ENCODE results near the gene MAPK8IP2.

The MAPK8IP2 gene

DNA sequence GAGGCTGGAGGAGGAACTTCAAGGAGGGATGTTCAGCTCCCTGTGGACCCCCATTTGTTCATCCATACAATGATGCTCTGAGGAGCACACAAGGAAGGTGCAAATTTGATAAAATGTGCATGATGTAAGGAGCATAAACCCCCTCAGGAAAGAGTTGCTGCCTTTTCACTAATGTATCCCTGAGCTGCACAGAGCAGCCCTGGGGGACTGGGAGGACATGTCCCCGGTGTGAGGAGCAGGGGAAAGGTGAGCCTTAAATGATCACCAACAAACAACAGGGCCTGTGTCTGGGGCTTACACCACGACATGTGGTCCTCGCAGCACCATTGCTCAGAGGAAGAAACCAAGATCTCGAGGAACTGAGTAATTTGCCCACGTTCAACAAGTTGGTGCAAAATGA is 3.5 kb upstream of the MAPK8IP2 start:
- Histone ChIP-seq H3K4me3 (ENCODE audit: low read depth, low read length) (no peak overlapping the region), H3K9ac (no peak overlapping the region), H3K4me2 (ENCODE audit: low read length) (no peak overlapping the region), H3K4me1 (no peaks in the 10 kb centered on the region), H2AFZ (no peak overlapping the region), H3K27me3 (ENCODE audit: control insufficient read depth, insufficient read depth, low read length) (no peaks in the 10 kb centered on the region), H3K27ac (no peak overlapping the region), H3K79me2 (no peaks in the 10 kb centered on the region), H3K36me3 (ENCODE audit: control insufficient read depth, insufficient read depth, low read length) (no peaks in the 10 kb centered on the region), H3K9me3 (ENCODE audit: control insufficient read depth, low read length) (no peaks in the 10 kb centered on the region)
- TF ChIP-seq, protein P1, sequence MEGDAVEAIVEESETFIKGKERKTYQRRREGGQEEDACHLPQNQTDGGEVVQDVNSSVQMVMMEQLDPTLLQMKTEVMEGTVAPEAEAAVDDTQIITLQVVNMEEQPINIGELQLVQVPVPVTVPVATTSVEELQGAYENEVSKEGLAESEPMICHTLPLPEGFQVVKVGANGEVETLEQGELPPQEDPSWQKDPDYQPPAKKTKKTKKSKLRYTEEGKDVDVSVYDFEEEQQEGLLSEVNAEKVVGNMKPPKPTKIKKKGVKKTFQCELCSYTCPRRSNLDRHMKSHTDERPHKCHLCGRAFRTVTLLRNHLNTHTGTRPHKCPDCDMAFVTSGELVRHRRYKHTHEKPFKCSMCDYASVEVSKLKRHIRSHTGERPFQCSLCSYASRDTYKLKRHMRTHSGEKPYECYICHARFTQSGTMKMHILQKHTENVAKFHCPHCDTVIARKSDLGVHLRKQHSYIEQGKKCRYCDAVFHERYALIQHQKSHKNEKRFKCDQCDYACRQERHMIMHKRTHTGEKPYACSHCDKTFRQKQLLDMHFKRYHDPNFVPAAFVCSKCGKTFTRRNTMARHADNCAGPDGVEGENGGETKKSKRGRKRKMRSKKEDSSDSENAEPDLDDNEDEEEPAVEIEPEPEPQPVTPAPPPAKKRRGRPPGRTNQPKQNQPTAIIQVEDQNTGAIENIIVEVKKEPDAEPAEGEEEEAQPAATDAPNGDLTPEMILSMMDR (IDR thresholded peaks at IDR 0.05) = no peak

GRCh38 chr22:50599816-50600455 is 657 bp upstream of the MAPK8IP2 start:
- no peaks in the 10 kb centered on the region for H3K79me2 ChIP-seq
- H2AFZ ChIP-seq = peak overlapping the region; percentile 56
- H3K4me3 ChIP-seq (ENCODE audit: low read depth, low read length) = no peak overlapping the region
- H3K36me3 ChIP-seq (ENCODE audit: control insufficient read depth, insufficient read depth, low read length) = no peaks in the 10 kb centered on the region
- TF ChIP-seq, protein P1 (IDR thresholded peaks at IDR 0.05) = no peak
- no peaks in the 10 kb centered on the region for H3K27me3 ChIP-seq (ENCODE audit: control insufficient read depth, insufficient read depth, low read length)
- H3K4me2 ChIP-seq (ENCODE audit: low read length) = no peak overlapping the region
- H3K9ac ChIP-seq = no peak overlapping the region
- no peaks in the 10 kb centered on the region for H3K9me3 ChIP-seq (ENCODE audit: control insufficient read depth, low read length)
- H3K4me1 ChIP-seq = no peaks in the 10 kb centered on the region
- no peak overlapping the region for H3K27ac ChIP-seq

GRCh38 chr22:50600967-50601668 is 525 bp downstream of the MAPK8IP2 start:
- Histone ChIP-seq H3K36me3 (ENCODE audit: control insufficient read depth, insufficient read depth, low read length) (no peaks in the 10 kb centered on the region), H2AFZ (peak overlapping the region; percentile 60), H3K79me2 (no peaks in the 10 kb centered on the region), H3K4me1 (no peaks in the 10 kb centered on the region), H3K4me3 (ENCODE audit: low read depth, low read length) (peak overlapping the region; percentile 26), H3K27me3 (ENCODE audit: control insufficient read depth, insufficient read depth, low read length) (no peaks in the 10 kb centered on the region), H3K9me3 (ENCODE audit: control insufficient read depth, low read length) (no peaks in the 10 kb centered on the region), H3K27ac (peak overlapping the region; percentile 71), H3K9ac (peak overlapping the region; percentile 19), H3K4me2 (ENCODE audit: low read length) (peak overlapping the region; percentile 66)
- TF ChIP-seq, protein P1 (IDR thresholded peaks at IDR 0.05) = no peak

DNA sequence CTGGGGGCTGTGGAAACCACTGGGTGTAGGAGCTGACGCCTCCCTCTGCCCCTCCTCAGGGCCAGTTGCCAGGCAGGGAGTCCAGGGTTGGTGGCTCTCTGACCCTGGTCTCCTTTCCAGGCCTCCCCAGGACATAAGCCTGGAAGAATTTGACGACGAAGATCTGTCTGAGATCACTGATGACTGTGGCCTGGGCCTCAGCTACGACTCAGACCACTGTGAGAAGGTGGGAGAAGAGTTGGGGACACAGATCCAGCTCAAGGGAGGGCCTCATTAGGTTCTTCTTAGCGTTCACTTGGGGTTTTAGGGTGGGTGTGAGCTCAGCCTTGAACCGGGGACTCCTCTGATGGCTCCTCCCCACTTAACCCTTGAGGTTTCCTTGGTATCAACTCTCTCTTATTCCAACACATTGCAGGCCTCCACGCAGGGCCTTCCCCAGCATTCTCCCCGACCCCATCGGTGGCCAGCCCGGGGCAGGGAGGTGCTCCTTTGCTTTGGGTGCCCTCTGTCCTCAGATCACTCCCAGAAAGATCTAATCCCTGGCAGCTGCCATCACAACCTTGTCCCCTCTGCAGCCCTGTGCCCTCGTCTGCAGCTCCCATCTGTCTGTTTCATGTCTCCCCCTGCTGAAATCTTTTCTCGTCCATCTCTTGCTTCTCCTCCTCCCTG is 1.2 kb downstream of the MAPK8IP2 start:
- Histone ChIP-seq H3K4me2 (ENCODE audit: low read length) (no peak overlapping the region), H3K9me3 (ENCODE audit: control insufficient read depth, low read length) (no peaks in the 10 kb centered on the region), H3K79me2 (no peaks in the 10 kb centered on the region), H3K27me3 (ENCODE audit: control insufficient read depth, insufficient read depth, low read length) (no peaks in the 10 kb centered on the region), H3K4me1 (no peaks in the 10 kb centered on the region), H2AFZ (no peak overlapping the region), H3K4me3 (ENCODE audit: low read depth, low read length) (no peak overlapping the region), H3K9ac (no peak overlapping the region), H3K36me3 (ENCODE audit: control insufficient read depth, insufficient read depth, low read length) (no peaks in the 10 kb centered on the region), H3K27ac (no peak overlapping the region)
- TF ChIP-seq, protein P1 (IDR thresholded peaks at IDR 0.05) = no peak

Measured in parathyroid adenoma (tissue), 2 donors.